Measurements from ENCODE around the gene ADAMTS13.

The ADAMTS13 gene

DNA sequence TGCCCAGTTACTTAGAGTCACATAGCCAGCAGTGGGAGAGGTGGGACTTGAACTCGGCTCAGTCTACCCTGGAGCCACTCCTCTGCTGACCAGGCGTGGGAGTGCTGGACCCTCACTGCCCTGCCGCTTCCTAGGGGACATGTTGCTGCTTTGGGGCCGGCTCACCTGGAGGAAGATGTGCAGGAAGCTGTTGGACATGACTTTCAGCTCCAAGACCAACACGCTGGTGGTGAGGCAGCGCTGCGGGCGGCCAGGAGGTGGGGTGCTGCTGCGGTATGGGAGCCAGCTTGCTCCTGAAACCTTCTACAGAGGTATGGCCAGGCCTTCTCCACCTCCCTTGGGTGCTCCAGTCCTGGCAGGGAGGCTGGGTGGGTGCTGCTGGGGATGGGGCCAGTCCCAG, 34.2 kb downstream of the ADAMTS13 start:
- DNase-seq: no peak

DNA sequence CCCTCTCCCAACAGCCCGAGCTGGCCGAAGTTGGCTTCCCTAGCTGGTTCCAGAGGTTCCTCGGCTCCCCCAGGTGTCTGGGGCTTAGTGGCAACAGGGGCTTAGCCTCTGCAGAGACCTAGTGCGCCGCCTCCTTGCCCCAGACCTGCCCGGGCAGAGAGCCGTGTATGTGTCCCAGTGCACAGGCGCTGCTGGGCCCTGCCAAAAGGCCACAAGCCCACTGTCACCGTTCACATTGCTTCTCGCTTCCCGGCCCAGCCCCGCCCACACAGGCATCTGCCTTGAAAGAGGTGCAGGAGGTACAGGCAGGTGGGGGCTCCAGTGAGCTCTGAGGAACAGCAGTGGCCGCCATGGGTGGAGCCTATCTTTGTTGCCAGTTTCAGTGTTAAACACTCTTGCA, 35.1 kb downstream of the ADAMTS13 start:
- no peak for DNase-seq

DNA sequence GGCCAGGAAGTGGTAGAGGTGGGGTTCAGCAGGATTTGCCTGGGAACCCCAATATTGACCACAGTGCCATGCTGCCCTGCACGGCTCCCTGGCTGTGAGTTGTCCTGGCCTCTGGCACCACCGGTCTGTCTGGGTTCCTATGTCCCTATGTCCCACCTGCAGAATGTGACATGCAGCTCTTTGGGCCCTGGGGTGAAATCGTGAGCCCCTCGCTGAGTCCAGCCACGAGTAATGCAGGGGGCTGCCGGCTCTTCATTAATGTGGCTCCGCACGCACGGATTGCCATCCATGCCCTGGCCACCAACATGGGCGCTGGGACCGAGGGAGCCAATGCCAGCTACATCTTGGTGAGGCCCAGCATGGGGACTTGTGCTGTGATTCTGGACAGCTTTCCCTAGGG, 35.6 kb downstream of the ADAMTS13 start:
- no peak for DNase-seq

DNA sequence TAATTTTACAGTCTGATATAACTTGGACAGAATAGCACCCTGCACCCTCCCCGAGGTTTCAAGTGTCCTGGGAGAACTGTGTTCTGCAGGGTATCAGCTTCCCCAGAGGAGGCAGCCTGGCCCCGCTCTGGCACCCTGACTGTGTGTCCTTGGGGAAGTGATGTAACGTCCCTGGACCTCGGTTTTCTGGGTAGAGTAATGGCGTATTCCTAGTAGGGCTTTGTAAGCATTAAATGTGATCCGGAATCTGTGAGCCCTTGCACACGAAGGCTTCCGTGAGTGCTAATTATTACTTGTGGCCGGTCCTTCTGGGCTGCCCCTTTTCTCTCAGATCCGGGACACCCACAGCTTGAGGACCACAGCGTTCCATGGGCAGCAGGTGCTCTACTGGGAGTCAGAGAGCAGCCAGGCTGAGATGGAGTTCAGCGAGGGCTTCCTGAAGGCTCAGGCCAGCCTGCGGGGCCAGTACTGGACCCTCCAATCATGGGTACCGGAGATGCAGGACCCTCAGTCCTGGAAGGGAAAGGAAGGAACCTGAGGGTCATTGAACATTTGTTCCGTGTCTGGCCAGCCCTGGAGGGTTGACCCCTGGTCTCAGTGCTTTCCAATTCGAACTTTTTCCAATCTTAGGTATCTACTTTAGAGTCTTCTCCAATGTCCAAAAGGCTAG, 36.6 kb downstream of the ADAMTS13 start:
- DNase-seq: peak in 1 of 2 donors; percentile 32

DNA sequence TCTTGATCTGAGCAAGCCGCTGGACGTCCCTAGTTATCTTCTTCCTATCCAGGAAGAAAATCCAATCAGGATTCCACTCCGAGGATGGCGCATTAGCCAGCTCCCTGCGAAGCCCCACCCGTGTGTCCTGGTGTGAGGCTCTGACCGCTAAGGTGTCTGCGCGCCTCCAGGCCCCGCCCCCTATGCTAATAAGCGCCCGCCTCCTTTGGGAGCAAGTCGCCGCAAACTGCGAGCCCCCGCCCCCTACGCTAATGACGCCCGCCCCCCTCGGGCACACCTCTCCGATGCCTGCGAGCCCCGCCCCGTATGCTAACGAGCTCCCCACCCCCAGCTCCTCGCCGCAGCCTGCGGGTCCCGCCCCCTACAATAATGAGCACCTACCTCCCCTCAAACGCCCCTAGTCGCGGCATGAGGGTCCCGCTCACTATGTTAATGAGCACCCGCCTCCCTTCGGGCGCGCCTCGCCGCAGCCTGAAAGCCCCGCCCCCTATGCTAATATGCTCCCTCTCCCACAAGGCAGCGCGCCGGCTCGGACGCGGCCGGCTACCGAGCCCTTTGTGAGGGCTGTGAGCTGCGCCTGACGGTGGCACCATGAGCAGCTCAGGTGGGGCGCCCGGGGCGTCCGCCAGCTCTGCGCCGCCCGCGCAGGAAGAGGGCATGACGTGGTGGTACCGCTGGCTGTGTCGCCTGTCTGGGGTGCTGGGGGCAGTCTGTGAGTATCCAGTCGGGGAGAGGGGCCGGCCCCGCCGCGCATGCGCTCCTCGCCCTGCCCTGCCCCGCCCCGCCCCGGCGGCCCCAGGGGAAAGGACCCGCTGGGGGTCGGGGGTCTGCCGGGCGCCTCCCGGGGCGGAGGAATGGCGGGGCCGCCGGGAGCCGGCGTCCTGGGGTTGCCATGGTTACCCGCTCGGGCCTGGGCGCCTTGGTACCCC, 37.6 kb downstream of the ADAMTS13 start, which contains the start of gene CACFD1:
Gene CACFD1 (plus strand): TSS at position 503 of the 929 bp plus-strand sequence. CDS start 89 bp downstream, at position 592.
- DNase-seq: peak; percentile 93

DNA sequence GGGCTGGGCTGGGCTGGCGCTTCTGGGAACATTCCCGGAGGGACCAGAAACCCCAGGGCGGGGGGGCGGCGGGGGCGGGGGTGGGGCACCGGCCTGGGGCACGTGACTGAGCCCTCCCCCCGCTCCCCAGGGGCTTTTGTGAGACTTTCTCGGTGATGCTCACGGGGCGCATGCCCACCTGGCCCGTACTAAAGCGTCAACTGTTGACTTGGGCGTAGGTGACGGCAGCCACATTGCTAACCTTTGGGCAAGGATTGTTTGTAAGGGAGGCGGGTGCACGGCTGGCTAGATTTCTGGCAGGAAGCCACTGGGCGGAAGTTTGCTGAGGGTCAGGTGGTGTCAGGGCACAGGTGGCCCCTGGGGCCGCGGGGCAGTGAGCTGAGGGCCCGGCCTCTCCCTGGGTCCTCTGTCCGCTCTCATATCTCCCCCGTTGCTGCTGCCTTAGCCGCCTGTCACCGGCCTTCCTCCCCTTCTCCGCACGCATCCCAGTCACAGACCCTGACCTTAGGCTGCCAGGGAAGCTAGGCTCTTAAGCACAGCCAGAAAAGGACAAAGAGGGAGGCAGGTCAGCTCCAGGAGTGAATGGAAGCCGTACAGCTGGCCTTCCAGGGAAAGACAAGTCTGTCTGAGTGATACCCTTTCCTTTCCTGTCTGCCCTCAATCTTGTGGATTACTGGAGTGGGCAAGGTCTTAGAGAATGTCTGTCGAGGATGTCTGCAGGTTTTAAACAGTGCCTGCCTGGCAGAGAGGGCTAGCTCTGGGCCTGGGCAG, 38.4 kb downstream of the ADAMTS13 start:
- peak in 1 of 2 donors; percentile 79 for DNase-seq

DNA sequence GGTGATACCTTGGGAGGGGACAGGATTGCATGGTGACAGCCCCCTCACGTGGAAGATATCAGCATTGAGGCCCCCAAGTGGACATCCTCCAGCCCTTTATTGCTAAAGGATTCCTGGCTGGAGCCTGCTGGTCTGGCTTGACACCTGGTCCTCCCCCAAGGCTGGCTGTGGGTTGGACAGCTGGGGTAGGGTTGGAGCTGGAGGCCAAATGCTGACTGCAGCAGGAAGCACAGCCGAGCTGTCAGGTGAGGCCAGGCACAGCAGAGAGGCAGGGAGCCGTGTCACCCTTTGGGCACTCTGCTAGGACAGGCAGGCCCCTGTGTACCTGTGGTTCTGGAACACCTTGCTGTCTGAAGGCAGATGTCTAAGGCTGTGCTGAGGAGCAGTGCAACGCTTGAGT, 39.8 kb downstream of the ADAMTS13 start:
- DNase-seq: no peak

DNA sequence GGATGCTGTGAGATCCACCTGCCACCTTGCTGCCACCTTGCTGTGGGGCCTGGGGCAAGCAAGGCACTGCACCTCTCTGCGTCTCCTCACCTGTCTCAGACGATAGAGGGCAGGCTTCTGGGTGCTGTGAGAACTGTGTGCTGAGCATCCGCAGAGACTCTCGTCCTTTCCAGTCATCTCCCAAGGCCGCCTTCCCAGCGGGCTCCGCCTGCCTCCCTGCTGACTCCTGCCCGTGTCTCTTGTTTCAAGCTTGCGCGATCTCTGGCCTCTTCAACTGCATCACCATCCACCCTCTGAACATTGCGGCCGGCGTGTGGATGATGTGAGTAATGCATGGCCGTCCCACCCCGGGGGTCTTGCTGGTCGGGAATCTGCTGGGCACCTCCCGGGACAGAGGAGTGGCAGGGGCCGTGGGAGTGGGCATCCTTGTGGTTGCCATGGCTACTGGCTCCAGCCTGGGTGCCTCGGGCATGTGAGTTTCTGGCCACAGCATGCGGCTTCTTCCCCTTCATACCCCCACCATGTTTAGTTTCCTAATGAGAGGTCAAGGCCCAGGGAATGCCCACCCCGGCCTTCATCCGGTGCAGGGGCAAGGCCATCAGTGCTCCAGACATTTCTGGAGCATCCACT, 41.2 kb downstream of the ADAMTS13 start:
- peak in 1 of 2 donors; percentile 24 for DNase-seq

DNA sequence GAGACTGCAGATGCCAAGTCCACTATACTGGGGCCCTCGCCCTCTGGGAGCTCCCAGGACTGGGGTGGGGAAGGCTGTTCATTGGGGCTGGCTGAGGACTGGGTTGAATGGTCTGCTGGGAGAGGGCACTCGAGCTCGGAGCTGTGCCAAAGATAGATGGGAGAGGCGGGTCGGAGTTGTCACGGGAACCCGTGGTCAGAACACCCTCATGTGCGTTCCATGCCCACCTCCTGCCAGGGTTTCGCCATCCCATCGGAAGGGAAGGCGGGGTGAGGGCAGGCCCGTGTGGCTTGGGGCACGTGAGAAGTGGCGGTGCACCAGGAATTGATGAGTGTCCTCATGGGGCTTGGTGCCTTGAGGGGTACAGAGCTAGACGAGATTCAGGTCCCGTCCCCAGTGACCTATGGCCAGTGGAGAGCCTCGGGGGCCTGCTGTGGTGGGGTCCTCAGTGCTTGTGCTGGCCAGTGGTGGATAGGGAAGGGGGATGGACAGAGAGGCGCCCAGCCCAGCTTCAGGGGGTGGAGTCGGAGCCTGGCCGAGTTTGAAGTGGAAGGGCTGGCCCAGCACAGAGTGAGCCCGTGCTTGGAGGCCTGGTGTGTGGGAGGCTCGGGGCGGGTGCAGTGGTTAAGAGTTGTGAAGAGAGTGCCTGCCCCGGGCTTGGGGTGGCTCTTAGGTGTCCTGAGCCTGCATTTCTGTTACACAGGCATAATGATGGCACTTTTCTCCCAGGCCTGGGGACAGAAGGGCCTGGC, 41.9 kb downstream of the ADAMTS13 start:
- DNase-seq: no peak

DNA sequence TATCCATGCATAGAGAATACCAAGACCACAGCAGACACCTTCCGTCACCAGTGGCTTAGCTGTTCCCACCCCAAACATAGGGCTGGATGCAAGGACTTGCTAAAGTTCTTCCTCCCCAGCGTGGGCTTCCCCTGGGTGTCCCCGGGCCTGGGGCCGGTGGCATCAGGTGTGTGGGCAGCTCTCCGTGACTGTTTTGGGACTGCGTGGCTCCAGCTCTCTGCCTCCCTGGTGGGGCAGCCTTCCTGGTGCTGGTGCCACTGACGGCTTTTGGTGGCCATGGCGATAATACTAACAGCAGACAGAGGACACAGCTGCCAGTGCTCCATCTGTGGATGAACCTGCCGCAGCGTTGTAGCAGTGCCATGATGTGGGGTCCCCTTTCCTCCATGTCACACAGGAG, 42.5 kb downstream of the ADAMTS13 start:
- no peak for DNase-seq

DNA sequence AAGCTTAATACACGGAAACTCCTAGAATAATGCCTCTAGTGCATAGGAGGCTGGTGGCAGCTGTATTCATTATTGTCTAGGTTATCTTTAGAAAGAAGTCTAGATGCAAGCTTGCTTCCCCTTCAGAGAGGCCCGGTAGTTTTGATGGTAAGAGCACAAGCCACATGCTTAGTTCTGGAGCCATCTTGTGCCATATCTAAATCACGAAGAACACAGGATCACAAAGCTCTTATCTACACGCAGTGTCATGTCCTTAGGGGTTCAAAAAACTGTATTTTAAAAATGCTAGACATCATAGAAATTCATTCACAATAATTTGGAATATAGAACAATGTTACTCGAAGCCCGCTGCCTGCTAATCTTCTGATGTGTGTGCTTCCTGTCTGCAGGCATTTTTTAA, 43.8 kb downstream of the ADAMTS13 start:
- DNase-seq: no peak

DNA sequence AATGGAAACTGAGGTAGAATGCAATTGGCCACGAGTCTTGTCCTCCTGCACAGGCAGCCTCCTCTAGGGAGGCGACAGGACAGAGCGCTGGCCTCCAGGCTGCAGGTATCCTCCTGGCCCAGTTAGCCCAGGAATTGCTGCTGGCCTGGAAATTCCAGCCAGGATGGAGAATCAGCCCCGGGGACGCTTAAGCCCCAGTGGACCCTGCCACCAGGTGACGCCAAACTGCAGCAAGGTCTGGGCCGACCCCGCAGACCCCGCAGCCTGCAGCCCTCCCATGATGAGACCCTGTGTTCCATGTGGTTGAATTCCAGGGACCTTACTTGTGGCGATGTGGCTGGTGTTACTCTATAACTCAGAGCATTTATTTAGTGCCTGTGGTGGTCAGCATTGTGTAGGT, 44.9 kb downstream of the ADAMTS13 start:
- DNase-seq: no peak

DNA sequence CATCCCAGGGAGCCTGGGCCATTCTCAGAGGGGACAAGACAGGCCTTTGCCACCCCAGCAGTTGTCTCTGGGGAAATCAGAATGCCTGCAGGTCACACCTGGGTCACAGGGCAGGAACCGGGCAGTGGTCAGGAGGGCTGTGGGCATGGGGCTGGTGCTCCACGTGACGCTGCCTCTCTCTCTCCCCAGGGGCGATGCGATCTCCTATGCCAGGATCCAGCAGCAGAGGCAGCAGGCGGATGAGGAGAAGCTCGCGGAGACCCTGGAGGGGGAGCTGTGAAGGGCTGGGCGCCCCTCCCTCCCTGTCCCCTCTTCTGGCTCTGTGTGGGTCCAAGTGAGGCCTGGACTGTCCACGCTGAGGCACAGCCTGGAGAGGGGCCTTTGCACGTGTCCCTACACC, 46.2 kb downstream of the ADAMTS13 start:
- DNase-seq: no peak

DNA sequence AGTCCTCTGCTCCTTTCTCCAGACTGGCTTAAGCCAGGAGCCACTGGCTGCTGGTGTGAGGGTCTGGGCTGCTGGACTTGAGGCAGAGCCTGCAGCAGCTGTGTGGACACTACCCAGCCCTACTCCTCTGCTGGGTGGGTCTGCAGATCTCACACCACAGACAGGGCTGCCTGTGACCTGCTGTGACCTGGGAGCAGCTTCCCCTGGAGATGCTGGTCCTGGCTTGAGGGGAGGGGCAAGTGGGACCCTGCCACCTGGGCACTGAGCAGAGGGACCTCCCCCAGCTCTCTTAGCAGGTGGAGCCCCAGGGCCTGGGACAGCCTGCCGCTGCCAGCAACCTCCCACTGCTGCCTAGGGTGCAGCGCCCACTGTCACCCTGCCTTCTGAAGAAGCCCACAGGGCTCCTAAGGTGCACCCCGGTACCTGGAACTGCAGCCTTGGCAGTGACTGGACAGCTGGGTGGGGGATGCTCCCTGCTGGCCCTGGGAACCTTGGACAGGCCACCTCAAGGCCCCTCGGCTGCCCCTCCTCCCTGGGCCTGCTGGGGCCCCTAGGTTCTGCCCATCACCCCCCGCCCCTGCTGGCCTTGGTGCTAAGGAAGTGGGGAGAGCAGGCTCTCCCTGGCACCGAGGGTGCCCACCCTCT, 46.7 kb downstream of the ADAMTS13 start:
- DNase-seq: no peak

DNA sequence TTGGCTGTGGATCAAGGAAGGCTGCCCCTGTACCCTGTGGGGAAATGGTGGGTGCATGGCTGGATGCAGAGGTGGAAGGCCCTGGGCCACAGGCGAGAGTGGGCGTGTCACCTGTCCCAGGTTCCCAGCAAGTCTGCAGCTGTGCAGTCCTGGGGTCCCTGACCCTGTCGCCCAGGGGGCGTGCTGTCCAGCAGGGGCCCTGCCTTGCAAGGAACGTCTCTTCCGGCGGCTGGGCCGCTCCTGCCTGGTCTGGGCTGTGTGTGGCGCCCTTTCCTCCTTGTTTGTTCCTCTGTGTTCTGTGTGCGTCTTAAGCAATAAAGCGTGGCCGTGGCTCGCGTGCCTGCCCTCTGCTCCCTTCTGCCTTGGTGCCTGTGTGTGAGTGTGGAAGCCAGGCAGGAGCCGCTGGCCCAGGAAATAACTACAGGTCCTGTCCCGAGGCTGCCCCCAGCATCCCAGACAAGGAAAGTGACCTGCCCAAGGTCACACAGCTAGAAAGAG, 48.3 kb downstream of the ADAMTS13 start:
- DNase-seq: no peak

DNA sequence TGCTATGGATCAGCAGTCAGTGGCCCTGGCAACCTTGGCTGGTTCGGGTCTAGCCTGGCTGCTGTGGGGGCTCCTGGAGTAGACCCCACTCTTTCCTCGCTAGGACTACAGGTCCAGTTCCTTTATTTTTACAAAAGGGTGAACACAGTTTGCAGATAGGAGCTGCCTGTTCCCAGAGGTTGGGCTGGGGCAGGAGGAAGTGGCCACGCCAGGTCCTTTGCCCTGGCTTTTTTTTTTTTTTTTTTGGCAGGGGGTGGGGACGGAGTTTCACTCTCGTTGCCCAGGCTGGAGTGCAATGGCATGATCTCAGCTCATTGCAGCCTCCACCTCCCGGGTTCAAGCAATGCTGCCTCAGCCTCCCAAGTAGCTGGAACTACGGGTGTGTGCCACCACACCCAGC, 48.8 kb downstream of the ADAMTS13 start:
- DNase-seq: no peak

DNA sequence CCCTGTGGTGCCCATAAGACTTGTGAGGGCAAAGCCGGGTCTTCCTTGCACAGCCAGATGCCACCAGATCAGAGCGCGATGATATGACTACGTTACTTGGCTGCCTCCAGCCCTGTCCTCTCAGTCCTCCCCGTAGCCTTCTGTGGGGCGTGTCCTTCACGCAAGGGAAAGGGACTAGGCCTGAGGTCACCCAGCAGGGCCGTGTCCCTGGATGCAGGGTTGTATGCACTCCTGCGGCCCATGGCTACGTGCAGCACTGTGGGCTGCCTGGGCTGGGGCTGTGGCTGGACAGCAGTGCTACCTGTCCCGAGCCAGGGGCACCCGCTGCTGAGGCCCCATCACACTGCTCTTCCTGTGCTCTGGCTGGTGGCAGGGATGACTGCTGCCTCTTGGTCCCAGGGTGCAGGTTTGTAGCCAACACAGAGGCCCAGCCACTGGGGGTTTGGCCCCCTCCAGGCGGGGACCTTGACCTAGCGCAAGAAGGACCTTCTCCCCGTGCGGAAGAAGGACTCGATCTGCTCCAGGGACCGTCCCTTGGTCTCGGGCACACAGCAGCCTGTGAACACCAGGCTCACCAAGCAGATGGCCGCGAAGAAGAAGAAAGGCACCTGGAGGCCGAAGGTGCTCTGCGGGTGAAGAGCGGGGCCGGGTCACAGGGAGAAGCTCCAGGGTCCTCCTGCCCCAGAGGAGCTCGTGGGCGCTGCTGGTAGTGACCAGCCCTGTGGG, 49.5 kb downstream of the ADAMTS13 start:
- no peak for DNase-seq

DNA sequence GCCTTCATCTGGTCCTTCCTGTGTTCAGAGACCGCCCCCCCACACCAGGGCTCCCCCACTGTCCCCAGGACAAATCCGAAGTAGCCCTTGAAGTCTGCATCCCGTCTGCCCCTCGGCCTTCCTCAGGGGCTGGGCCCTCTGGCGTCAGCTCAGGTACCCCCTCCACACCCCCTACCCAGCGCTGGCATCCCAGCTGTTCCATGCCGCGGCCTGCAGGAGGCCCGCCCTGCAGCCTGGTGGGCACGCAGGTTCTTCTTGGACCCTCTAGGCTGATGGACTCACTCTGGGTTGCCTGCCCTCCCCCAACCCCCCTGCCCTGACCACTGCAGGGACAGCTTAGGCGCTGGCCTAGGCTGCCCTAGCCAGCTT, 50.1 kb downstream of the ADAMTS13 start:
- no peak for DNase-seq

DNA sequence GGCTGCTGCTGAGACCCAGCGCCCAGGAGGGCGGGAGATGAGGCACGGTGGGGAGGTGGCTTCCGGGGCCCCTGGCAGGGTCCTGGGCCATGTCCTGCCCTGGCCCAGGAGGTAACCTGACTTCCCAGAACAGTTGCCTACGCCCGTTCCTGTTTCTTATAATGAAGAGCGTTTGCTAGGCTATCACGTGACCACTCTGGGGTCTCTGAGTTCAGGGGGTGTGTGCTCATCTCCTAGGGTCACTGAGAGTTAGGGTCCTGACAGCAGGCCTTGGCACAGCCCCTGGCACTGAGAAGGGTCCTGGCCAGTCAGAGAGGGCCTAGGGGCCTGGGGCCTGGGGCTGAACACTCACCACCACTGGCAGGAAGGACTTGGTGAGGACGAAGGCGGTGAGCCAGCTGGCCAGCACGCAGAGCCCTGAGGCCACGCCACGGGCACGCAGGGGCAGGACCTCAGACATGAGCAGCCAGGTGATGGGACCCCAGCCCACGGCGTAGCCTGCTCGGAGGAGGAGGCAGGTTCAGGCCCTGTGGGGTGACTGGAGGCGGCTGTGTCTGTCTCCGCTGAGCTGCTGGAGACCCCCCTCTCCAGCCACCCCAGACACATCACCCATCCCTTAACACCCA, 50.7 kb downstream of the ADAMTS13 start:
- no peak for DNase-seq

DNA sequence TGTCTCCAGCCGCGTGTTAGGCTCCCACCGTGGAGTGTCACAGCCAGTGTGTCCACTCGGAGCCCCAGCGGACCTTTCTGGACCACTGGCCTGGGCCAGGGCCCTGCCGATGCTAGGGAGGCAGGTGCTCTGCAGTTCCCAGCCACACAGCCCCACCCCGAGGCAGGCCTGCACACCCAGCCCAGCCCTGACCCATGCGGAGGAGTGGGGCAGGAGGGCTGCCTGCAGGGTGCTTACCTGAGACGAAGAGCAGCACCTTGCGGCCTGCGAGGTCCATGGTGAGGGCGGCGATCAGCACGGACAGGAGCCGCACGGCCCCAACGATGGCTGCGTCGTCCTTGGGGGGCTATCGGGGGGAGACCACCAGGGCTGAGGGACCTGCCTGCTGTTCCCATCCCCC, 51.6 kb downstream of the ADAMTS13 start:
- DNase-seq: no peak

Data from CD4-positive, alpha-beta T cell treated with Interleukin-4 for 1 hour (primary cell).